ENCODE measurements around the gene NLE1. TPM values are rescaled to one million over a fixed set of nuclear protein-coding genes. Genes with fewer than 3 reads are reported as not detected.

NLE1 gene
- total and polyA plus RNA-seq, 7 donors, result 3.0 to 16.8 (median 11.2) TPM

DNA sequence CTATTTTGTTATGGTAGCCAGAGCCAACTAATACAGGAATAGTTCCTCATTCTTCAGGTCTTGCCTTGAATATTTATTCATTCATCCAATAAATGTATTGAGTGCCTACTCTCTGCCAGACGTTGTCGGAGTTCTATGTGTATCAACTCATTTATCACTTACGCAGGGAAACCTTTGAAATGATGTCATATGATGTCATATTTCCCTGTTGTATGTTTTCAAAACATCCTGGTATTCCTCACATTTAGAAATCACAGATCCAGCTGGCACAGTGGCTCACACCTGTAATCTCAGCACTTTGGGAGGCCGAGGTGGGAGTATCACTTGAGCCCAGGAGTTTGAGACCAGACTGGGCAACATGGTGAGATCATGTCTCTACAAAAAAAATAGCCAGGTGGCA, 2.7 kb upstream of the NLE1 start:
- H3K4me1 ChIP-seq, result peaks cover 0 to 22% (median 16%) of the 10 kb centered on the region in 4 donors
- no peaks in the 10 kb centered on the region for H3K27me3 ChIP-seq
- intact Hi-C loops (cut with DNase I), result loop anchor here (5.0 kb wide), 1 partner anchor 112 kb away; no protein-coding TSS in a partner anchor
- H3K9me3 ChIP-seq, result no peaks in the 10 kb centered on the region
- no peak for DNase-seq
- WGBS, 2 donors, result 81 to 88% methylated on average over 4 of the region's 4 CpGs
- H3K27ac ChIP-seq, result no peak overlapping the region
- H3K36me3 ChIP-seq, result no peaks in the 10 kb centered on the region
- H3K4me3 ChIP-seq, result no peak overlapping the region
- TF ChIP-seq EP300 (IDR thresholded peaks at IDR 0.05) (no peak), POLR2AphosphoS5 (IDR thresholded peaks at IDR 0.05) (no peak), POLR2A (IDR thresholded peaks at IDR 0.05) (no peak)
- TF ChIP-seq, protein P1, sequence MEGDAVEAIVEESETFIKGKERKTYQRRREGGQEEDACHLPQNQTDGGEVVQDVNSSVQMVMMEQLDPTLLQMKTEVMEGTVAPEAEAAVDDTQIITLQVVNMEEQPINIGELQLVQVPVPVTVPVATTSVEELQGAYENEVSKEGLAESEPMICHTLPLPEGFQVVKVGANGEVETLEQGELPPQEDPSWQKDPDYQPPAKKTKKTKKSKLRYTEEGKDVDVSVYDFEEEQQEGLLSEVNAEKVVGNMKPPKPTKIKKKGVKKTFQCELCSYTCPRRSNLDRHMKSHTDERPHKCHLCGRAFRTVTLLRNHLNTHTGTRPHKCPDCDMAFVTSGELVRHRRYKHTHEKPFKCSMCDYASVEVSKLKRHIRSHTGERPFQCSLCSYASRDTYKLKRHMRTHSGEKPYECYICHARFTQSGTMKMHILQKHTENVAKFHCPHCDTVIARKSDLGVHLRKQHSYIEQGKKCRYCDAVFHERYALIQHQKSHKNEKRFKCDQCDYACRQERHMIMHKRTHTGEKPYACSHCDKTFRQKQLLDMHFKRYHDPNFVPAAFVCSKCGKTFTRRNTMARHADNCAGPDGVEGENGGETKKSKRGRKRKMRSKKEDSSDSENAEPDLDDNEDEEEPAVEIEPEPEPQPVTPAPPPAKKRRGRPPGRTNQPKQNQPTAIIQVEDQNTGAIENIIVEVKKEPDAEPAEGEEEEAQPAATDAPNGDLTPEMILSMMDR (IDR thresholded peaks at IDR 0.05), result no peak

DNA sequence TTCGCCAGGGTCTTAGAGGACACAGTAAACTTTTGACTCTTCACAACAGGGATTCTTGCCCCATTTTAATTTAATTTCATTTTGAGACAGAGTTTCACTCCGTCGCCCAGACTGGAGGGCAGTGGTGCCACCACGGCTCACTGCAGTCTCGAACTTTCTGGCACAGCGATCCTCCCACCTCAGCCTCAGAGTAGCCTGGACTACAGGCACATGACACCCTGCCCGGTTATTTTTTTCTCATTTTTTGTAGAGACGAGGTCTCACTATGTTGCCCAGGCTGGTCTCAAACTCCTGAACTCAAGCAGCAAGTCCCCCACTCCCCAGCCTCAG, 329 bp upstream of the NLE1 start:
- WGBS, 2 donors, result 65 to 70% methylated on average over 8 of the region's 8 CpGs
- intact Hi-C loops (cut with DNase I), result loop anchor here (2.0 to 5.0 kb wide), 2 partner anchors 100 to 115 kb away; partner anchors contain the start of gene SLFN5
- H3K4me3 ChIP-seq, result peak overlapping the region; percentile 72 to 78 (median 76)
- peaks cover 0 to 22% (median 6%) of the 10 kb centered on the region in 4 donors for H3K36me3 ChIP-seq
- peaks cover 0 to 22% (median 16%) of the 10 kb centered on the region in 4 donors for H3K4me1 ChIP-seq
- DNase-seq, result no peak
- no peaks in the 10 kb centered on the region for H3K27me3 ChIP-seq
- H3K27ac ChIP-seq, result no peak overlapping the region
- no peaks in the 10 kb centered on the region for H3K9me3 ChIP-seq
- TF ChIP-seq POLR2A (IDR thresholded peaks at IDR 0.05), result no peak
- TF ChIP-seq POLR2AphosphoS5 (IDR thresholded peaks at IDR 0.05), result no peak
- TF ChIP-seq, protein P1 (IDR thresholded peaks at IDR 0.05), result peak in 2 of 4 experiments; percentile 4 to 39

DNA sequence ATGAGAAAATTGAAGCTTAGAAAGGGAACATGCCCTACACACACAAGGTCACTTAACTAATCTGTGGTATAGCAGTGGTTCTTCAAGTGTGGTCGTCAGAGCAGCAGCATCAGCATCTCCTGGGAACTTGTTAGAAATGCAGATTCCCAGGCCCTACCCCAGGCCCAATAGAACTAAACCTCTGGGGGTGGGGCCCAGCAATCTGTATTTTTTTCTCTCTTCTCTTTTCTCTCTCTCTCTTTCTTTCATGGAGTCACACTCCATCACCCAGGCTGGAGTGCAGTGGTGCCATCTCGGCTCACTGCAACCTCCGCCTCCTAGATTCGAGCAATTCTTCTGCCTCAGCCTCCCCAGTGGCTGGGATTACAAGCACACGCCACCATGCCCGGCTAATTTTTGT, 3.9 kb downstream of the NLE1 start:
- peaks cover 0 to 22% (median 16%) of the 10 kb centered on the region in 4 donors for H3K4me1 ChIP-seq
- WGBS, 2 donors, result 96% methylated on average over 6 of the region's 6 CpGs
- H3K36me3 ChIP-seq, result peaks cover 7 to 65% (median 35%) of the 10 kb centered on the region in 4 donors
- H3K9me3 ChIP-seq, result no peaks in the 10 kb centered on the region
- H3K4me3 ChIP-seq, result no peak overlapping the region
- H3K27me3 ChIP-seq, result no peaks in the 10 kb centered on the region
- intact Hi-C loops (cut with DNase I), result no loop called here
- no peak overlapping the region for H3K27ac ChIP-seq
- no peak for DNase-seq
- no peak for TF ChIP-seq POLR2AphosphoS5 (IDR thresholded peaks at IDR 0.05)
- TF ChIP-seq EP300 (IDR thresholded peaks at IDR 0.05), result no peak
- no peak for TF ChIP-seq POLR2A (IDR thresholded peaks at IDR 0.05)
- TF ChIP-seq, protein P1 (IDR thresholded peaks at IDR 0.05), result no peak

DNA sequence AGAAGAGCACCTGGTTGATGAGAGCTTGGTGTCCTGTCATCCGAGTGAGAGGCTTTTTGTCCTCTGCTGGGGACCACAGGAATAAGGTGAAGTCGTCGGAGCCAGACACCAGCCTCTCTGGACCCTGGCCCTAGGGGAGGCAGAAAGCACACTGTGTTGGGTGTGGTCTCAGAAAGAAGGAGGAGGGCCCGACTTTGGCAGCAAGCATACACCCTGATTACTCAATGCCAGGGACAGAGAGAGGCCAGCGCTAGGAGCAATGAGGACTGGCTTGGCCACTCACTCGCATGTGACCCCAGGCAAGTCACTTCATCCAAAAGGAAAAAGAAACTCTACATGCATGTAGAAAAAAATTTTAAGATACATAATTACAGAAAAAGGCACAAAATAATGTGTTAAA, 6.8 kb downstream of the NLE1 start:
- WGBS, 2 donors, result 84 to 90% methylated on average over 6 of the region's 6 CpGs
- Histone ChIP-seq H3K4me3 (no peak overlapping the region), H3K27ac (no peak overlapping the region), H3K36me3 (peaks cover 7 to 85% (median 44%) of the 10 kb centered on the region in 4 donors), H3K27me3 (no peaks in the 10 kb centered on the region), H3K4me1 (peaks cover 0 to 2% (median under 1%) of the 10 kb centered on the region in 4 donors), H3K9me3 (no peaks in the 10 kb centered on the region)
- TF ChIP-seq, protein P1 (IDR thresholded peaks at IDR 0.05), result no peak
- TF ChIP-seq POLR2A (IDR thresholded peaks at IDR 0.05), result no peak
- no peak for TF ChIP-seq POLR2AphosphoS5 (IDR thresholded peaks at IDR 0.05)
- no peak for TF ChIP-seq EP300 (IDR thresholded peaks at IDR 0.05)
- no peak for DNase-seq
- intact Hi-C loops (cut with DNase I), result no loop called here
